ENCODE results near the gene QRFP.

The QRFP gene

DNA sequence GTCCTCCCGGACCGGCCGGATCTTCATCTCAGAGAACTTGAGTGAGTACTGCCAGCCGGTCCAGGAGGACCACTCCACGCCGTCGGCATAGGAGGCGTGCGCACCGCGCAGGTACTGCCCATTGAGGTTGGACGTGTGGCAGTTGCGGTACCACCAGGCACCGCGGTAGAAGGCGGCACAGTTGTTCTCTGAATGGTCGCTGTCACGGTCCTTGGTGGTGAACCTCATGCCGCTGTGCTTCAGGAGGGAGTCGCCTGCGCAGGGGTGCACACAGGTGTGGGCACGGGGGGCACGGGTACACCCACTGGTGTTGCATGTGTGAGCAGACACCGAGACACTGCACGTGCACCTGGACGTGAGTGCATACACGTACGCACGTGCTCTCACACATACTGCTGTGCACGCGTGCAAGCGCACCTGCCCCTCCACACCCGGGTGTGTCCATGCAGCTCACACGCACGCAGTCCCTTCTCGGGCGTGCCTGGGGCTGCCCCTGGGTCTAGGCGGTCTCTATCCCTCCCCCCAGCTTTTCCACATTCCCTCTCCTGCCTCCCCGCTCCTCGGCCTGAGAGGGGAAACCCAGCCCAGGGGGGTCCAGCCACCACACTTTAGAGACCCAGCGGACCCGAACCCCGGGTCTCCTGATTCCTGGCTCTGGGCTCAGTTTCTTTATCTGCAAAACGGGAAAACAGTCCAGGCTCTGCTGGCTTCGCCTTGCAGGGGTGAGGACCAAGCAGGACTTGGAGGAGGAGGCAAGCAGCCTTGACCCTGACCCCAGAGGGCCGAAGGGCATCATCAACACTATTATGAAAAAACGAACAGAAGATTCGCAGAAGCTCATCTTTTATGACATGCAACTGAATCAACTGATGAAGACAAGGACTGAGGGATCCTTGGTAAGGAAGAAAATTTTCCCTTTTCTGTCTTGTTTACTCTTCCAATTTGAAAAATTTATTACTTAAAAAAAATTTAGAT is 7.7 kb upstream of the QRFP start:
- DNase-seq (ENCODE audit: low read depth, low spot score): no peak

DNA sequence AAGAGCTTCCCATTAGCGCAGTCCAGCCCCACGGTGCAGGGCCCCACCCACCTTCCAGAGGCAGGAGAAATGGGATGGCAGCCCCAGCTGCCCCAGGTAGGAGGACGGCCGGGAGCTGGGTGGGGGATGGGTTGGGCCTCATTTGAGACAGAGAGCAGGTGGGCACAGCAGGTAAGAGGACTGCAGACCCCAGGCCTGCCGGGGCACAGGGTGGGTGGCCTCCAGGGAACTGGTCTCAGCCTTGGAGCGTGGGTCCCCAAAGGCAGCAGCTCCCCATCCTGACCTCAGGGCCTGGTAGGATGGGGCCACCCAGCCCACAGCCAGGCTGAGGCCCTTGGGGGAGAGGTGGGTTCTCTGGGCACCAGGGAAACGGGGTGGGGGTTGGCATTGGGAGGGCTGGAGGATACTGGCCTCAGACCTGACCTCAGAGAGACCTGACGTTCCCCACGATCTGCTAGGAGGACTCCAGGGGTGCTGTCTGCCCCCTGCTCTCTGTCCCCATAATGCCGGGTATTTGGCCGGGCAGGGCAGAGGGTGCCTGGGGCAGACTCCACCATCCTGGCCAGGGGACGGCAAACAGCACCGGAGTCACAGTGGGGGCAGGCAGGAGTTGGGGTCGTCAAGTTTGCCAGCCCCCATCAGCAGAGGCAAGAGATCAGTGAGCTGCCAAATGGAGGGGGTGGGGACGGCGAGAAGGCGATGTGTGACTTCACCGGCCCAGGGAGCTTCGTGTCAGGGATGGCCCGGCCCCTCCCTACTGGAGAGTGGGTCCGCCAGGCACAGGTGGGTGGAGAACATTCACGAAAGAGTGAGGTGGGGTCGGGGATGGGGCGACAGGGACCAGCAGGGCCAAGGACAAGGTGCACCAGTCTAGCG is 6.8 kb upstream of the QRFP start:
- no peak for DNase-seq (ENCODE audit: low read depth, low spot score)

DNA sequence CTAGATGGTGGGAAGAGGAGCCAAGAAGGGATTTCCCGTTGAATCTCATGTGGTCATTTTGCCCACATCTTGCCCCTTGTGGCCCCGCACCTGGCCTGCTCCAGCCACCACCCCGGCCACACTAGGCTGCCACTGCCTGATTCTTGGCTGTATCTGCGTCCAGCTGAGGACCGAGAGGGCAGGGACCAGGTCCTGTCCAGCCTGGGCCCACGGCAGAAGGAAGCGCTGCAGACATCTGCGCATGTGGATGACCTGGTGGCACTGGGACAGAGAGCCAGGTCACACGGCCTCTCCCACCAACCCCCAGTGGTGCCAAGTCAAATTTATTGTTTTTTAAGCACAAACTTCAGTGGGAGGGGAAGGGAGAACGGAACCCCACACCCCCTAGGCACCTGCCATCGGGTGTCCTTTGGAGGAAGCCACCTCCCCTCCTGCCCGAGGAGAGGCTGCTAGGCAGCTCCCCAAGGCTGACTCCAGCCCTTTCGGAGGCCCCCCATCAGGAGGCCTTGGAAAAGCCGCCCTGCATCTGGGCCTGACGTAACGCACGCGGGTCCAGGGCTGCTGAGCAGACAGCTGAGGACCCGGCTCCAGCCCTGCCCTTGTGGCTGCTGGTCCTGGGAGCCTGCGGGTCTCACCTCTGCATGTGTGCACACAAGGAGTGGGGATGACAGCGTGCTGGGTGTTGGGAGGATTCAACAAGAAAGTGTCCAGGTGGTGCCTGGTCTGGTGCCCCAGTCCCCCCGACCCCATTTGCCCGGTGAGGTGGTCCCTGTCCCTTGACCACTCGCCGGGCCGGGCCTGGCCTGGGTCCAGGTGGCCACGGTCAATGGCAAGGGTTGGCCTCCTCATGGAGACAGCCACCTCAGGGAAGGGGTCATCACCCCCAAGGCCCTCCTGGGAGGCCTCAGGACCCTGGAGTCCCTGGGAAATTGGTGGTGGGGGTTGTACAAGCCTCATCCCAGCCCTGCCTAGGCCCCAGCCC is 5.9 kb upstream of the QRFP start:
- DNase-seq (ENCODE audit: low read depth, low spot score): no peak

DNA sequence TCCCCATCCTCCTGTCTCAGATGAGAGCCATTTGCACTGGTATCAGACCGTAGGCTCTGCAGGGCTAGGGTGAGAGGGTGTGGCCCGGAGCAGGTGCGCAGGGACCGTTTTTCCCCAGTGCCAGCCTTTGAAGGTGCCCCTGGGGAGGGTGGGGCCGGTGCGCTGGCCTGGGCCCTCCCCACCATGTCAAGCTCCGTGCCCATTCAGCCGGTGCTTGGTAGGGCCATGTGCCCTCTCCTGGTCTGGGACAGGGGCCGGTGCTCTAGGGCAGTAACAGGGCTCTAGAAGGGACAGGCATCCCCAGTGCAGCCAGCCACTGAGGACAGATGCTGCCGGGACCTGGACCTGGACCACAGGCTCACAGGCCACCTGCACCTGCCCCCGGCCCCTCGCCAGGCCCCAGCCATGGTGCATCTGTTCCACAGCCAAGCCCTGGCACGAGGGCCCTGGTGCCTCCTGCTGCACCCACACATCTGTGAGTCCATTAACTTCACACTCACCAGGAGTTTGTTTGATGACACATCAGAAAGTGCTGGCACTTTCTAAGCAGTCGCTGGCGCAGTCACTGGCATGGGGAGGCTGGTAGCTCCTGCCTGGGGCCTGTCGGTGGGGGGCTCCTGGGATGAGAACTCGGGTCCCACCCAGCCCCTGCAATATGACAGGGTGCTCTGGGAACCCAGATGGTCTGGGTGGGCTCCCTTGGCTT is 5.0 kb upstream of the QRFP start:
- DNase-seq (ENCODE audit: low read depth, low spot score): no peak

DNA sequence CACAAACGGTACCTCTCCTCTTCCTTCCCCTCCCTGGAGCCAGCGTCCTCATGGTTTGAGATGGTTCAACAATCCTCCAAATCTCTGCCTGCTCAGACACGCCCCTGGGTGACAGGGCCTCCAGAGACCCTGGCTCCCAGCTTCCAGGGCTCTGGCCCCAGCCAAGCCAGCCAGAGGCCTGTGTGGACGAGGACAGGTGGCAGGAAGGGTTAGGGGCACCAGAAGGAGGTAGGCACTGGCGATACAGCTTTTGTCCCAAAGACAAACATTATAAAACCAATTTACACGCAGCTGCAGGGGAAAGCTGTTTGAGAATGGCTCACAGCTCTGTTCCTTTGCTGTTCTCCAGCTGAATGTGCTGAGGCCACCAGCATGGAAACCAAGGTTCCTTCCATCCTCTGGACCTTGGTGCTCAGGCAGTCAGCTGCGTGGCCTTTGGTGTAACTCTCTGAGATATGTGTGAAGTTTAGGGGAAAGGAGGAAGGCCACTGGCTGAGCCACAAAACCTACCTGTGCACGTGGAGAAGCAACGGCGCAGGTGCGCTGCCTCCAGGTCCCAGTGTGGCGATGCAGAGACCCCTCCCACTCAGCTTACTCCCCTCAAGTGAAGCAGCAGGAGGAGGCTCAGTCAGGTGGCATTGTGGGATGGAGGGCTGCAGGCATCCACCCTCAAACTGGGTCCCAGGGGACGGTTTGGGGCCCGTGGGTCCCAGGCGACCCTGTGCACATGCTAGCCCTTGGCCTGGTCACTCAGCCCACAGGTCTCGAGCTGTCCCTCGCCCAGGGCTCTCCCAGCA is 4.3 kb upstream of the QRFP start:
- DNase-seq (ENCODE audit: low read depth, low spot score): no peak

DNA sequence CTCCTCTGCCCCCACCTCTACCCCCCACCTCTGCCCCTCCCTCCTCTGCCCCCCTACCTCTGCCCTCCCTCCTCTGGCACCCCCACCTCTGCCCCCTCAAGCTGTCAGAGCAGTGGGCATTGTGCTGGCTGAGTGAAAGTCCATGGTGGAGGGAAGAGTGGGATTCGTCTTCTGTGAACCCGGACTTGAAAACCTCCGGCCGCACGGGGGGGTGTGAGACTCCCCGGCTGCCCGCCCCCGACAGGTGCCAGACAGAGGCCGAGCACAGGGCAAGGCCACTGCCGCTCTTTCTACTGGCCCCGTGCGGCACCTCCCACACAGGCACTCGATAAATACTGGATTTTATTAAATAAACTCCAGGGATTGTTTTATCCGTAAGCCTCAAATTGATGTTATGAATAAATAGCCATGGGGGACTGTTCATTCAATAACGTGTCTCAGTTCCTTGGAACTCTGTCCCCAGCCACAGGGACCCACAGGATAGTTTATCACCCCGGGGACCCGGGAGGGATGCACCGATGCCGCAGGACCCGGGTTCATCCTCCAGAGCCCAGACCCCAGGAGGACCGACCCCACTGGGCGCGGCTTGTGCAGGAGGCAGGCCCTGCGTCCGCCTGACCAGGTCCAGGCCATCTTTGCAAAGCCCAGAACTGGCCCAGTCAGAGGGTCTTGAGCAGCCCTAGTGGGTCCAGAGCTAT is 2.6 kb upstream of the QRFP start:
- DNase-seq (ENCODE audit: low read depth, low spot score): no peak

DNA sequence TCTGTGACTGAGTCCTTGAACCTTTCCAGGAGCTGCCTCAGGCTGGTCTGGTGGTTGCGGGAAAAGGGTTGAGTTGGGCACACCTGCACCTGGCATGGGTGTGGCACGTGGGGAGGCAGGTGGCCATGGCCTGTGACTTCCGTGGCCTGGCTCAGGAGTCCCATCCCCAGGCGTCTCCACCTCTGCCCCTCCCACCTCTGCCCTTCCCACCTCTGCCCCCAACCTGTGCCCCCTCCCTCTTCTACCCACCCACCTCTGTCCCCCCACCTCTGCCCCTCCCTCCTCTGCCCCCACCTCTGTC is 1.9 kb upstream of the QRFP start:
- no peak for DNase-seq (ENCODE audit: low read depth, low spot score)

DNA sequence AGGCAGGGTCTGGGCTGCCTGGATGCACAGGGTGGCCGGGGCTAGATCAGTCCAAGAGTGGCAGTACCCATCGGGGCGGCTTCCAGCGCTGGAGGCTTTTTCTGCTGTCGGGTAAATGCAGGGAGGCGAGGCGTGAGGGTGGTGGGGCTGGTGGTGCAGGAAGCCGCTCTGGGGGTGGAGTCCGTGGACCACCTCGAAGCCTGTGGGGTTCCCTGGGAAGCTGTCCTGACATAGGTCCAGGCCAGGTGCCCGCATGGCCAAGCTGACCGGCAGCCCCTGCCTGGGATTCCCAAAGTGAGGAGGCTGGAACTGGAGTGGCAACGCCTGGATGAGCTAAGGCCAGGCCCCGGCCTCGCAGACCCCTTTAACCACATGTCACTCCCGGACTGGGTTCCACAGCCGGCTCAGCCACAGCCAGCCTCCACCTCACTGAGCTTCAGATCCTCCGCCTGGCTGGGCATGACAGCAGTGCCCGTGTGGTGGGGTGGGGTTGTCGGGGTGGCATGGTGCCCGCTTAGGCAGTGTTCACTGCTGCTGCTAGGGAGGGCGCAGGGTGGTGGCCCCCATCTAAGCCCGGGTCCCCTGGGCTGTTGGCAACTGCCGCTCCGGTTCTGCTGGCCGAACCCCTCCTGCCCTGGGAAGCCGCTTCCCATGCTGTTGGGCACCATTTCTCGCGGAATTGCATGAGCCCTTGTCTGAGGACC is 1.4 kb upstream of the QRFP start:
- no peak for DNase-seq (ENCODE audit: low read depth, low spot score)

DNA sequence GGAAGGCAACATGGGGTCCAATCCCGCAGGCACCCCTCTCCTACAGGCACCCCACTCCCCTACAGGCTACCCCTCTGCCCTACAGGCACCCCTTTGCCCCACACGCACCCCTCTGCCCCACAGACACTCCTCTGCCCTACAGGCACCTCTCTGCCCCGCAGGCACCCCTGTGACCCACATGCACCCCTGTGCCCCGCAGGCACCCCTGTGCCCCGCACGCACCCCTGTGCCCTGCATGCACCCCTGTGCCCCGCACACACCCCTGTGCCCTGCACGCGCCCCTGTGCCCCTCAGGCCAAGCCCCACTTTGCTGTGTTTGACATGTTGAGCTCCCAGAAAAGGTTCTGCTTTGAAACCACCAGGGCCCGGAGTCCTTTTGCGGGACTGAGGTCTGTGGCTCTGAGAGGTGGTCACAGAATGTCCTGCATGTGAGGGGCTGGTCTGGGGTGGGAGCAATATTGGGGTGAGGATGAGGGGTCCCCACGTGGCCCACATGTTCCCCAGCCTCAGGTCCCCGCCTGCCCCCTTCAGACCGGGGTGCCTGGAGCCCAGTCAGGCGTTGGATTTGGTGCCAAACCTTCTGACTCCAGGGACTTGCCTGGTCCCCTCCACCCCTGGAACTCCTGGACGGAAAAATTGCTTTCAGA is 616 bp upstream of the QRFP start:
- DNase-seq (ENCODE audit: low read depth, low spot score): no peak

DNA sequence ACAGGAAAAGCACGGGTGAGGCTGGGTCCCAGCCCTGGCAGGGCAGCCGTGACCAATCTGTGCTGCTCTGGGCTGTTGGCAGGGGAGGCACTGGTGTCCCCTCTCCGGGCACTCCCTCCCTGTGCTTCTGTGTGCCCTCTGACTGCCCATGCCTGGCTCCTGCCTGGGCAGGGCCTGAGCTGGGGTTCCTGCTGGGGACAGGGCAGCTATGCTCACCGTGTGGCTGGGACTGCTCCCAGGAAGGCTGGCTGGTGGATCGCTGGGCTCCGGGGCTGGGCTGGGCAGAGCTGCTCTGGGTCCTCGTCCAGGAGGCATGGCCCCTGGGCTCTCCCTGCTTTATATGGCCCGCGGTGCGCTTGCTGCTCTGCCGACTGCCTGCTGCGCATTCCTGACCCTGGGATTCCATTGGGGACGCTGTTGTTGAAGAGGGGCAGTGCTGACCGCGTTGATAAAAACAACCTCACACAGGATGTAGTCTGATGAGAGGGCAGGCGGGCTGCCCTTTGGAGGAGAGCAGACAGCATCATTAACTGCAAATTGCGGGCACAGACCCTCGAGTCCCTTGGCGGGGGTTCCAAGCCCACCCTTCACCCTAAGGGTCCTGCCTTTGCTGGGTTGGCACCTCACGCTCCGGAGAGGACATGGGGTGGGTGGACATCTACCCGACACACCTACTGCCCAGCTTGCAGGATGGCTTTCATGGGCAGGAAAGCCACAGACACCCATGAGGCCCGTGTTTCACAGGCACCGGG is 955 bp downstream of the QRFP start:
- no peak for DNase-seq (ENCODE audit: low read depth, low spot score)

DNA sequence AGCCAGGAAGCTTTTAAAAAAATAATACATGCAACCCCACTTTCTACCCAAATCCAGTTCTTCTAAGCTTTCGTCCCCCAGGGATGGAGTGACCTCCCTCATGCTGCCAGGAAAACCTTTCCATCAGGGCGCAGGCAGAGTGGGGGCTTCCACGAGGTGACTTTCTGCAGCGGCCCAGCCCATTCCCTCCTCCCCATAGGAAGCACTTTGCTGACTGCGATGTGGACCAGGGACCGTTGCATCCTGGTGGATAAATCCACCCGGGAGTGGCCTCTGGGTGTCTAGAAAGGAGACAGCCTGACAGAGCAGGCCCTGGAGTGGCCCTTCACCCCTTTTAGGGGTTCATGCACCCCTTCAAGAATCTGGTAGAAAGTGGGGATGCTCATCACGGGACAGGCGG is 1.6 kb downstream of the QRFP start:
- DNase-seq (ENCODE audit: low read depth, low spot score): no peak

DNA sequence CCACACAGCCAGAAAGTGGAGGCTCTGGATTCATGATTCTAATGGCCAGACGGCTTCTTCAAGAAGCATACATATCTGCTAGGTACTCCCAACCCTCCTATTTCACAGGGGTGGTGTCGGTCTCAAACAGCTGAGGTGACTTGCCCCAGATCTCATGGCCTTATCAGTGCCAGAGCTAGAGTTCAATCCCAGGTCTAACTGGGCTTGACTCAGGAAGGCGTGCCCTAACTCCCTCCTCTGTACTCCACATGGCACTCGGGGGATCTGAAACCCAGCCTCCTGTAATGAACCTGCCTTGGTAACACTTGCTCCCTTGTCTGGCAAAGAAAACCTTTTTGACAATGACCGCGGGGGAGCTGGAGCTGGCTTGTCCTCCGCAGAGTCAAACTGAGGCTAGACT is 2.1 kb downstream of the QRFP start:
- no peak for DNase-seq (ENCODE audit: low read depth, low spot score)

DNA sequence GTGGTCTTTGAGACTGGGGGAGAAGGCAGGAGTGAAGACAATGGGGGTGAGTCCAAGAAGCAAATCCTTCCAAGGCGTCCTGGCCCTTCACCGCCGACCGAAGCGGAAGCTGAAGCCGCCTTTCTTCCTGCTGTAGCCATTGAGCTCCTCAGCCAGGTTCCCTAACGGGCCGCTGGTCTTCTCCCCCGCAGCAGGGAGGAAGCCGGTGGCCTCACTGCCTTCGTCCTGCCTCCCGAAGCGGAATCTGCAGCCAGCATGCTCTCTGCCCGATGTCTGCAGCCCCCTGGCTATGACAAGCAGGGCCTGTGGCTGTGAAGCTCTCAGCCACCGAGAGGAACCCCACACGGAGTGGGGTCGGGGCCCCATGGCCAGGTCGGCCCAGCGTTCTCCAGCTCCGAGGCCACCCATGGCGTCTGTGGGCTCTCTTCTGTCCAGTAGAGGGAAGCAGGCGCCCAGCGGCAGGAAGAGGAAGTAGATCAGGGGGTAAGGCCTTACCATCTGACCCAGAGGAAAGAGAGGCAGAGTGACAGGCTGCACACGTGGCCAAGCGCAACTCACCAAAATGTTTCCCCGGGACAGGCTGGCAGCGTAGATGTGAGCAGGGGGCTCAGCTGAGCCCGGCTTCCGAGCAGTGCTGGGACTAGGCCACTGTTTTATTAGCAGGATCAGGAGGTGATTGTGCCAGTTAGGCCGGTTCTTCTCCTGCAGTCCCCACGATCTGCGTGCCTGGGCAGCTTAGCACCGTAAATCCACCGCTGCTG is 3.1 kb downstream of the QRFP start:
- no peak for DNase-seq (ENCODE audit: low read depth, low spot score)

DNA sequence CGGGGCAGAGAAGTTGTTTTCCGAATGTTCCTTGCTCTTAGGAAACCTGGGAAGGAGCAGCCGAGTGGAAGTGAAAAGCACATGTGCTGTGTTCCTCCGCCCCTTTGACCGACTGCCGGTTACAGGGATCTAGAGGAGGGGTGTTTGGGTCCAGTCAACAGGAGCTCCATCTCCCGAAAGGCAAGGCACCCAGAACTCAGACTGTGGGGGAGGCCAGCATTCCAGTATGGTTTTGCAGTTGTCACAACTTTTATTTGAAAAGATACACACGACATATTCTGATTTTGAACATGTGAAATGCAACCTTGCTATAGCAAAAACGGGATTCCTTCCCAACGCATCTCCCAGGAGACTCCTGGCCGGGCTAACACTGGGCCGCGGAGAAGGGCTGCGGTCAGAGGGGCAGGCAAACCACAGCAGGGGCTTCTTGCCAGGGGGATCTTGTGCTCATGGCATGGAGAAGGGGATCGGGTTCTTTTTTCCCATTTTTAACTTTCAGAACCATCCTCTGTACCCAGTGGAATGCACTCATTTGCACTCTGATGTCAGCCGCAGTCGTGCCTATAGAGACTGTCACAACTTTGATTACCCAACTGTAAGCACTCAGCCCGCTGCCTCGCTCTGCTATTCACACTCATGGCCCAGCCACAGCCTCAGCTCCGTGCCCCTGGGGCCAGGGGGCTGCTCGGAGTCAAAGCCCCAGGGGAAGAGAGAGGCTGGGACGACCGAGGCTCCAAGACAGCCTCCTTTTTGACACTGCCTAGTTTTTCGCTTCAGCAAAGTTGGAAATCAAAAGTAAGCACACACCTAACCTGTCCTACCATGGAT is 3.9 kb downstream of the QRFP start:
- DNase-seq (ENCODE audit: low read depth, low spot score): no peak

DNA sequence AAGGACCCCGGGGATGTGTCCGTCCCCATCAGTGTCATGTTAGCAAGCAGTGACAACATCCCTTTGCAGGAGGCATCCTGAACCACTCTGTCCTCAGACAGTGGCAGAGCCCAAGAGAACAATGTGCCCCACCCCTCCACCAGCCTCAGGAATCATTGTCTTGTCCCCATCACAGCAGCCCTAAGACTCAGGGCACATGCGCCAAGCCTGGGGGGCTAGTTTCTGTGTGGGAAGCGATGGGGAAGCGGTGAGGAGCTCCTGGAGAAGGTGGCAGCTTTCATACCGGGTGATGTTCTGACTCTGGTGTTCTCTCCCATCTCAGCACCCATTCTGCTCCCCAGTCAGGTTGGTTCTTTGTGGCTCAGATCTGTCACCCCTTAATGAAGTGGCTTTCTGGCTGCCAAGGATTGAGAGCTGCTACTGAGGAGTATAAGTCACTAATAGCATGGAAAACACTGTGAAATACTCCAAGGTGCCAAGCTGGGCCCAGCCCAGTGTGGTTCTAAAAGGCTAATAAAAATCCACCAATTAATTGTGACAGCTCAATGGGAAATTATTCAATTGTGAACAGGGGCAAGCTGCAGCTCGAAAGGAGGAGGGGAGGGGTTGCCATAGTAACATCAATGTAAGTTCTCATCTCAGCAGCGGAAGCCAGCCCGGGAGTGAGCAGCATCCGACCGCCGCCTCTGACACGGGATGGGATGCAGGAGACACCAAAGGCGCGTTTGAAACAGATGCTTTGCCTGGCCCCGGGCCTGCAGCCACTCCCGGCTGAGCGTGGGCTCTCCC is 4.7 kb downstream of the QRFP start:
- no peak for DNase-seq (ENCODE audit: low read depth, low spot score)

All from activated CD4-positive, CD25-positive, alpha-beta regulatory T cell treated with anti-CD3 and anti-CD28 coated beads, Interleukin-2, amount 50 U/mL, for 16 hours (primary cell).